Neuron (in vitro differentiated cells): Measurements from ENCODE around the gene CIC.

Source experiments
- H2AFZ ChIP-seq: one replicate; pipeline ENCODE4 v1.6.1; 2013; ENCODE audit warnings: low read depth, mild to moderate bottlenecking, inconsistent platforms, low read length, moderate library complexity
- H3K27me3 ChIP-seq: one replicate; pipeline ENCODE4 v1.6.1; 2013; ENCODE audit warnings: low read length; ENCODE audit not compliant: insufficient read depth
- H3K36me3 ChIP-seq: one replicate; pipeline ENCODE4 v1.6.1; 2013; ENCODE audit warnings: low read length; ENCODE audit not compliant: insufficient read depth
- H3K4me1 ChIP-seq: one replicate; pipeline ENCODE4 v1.6.1; 2013; ENCODE audit warnings: low read length; ENCODE audit not compliant: insufficient read depth
- H3K4me3 ChIP-seq: 2 replicates; pipeline ENCODE4 v1.5.1; 2013; ENCODE audit warnings: mild to moderate bottlenecking, low read length, moderate library complexity
- H3K9me3 ChIP-seq: one replicate; pipeline ENCODE4 v1.6.1; 2013; ENCODE audit warnings: low read length

Gene CIC

GRCh38 chr19:42343344-42344110 is 74.5 kb downstream of the CIC start:
- H2AFZ ChIP-seq: no peak overlapping the region
- no peaks in the 10 kb centered on the region for H3K27me3 ChIP-seq
- H3K4me1 ChIP-seq: no peaks in the 10 kb centered on the region
- no peak overlapping the region for H3K4me3 ChIP-seq
- peaks cover 49% of the 10 kb centered on the region for H3K36me3 ChIP-seq
- H3K9me3 ChIP-seq: no peaks in the 10 kb centered on the region

- H3K4me3 ChIP-seq: no peak overlapping the region
- H3K9me3 ChIP-seq: no peaks in the 10 kb centered on the region
- no peak overlapping the region for H2AFZ ChIP-seq
- peaks cover 51% of the 10 kb centered on the region for H3K36me3 ChIP-seq
- H3K4me1 ChIP-seq: no peaks in the 10 kb centered on the region
- H3K27me3 ChIP-seq: no peaks in the 10 kb centered on the region
Observed at GRCh38 chr19:42344336-42344893, 75.4 kb downstream of the CIC start.
